Chondrocyte (in vitro differentiated cells): ENCODE measurements around the gene TBC1D9. TPM values are rescaled to one million over a fixed set of nuclear protein-coding genes. Genes with fewer than 3 reads are reported as not detected.

ENCODE experiments used
- DNase-seq: peaks from one replicate; pipeline ENCODE4 v3.0.0; 2021; ENCODE audit warnings: mixed read lengths, low spot score
- H3K27ac Mint-ChIP-seq: one replicate; pipeline ENCODE4 v1.8.0; 2021; ENCODE audit warnings: mild to moderate bottlenecking, moderate library complexity, mixed read lengths; ENCODE audit not compliant: unreplicated experiment
- H3K27me3 Mint-ChIP-seq: 2 replicates; pipeline ENCODE4 v1.8.0; 2021; ENCODE audit warnings: low read depth, mixed read lengths
- H3K36me3 Mint-ChIP-seq: 2 replicates; pipeline ENCODE4 v1.8.0; 2021; ENCODE audit warnings: low read depth, mixed read lengths
- H3K4me1 Mint-ChIP-seq: 2 replicates; pipeline ENCODE4 v1.8.0; 2021; ENCODE audit warnings: low read depth, mild to moderate bottlenecking, mixed read lengths
- H3K4me3 Mint-ChIP-seq: one replicate; pipeline ENCODE4 v1.8.0; 2021; ENCODE audit warnings: mild to moderate bottlenecking, moderate library complexity, mixed read lengths; ENCODE audit not compliant: unreplicated experiment
- H3K9me3 Mint-ChIP-seq: 2 replicates; pipeline ENCODE4 v1.8.0; 2021; ENCODE audit warnings: low read depth, mixed read lengths
- CTCF ChIP-seq: fragments of 200-600 bp; sonication (generic); IDR thresholded peaks from 2 replicates; pipeline ENCODE4 v1.5.0; 2021; ENCODE audit warnings: antibody characterized with exemption, mild to moderate bottlenecking, moderate library complexity
- total RNA-seq: library from RNA; stranded (reverse); gene quantifications from 3 replicates; pipeline ENCODE4 v1.2.1, GENCODE V29; 2021

Gene TBC1D9
- total RNA-seq, 1 donor from 2014 or later, result 40.5 TPM

- DNase-seq, result no peak
- Mint-ChIP-seq H3K9me3 (no peaks in the 10 kb centered on the region), H3K4me1 (peaks cover 40% of the 10 kb centered on the region), H3K4me3 (no peak overlapping the region), H3K27ac (no peak overlapping the region), H3K27me3 (no peaks in the 10 kb centered on the region), H3K36me3 (no peaks in the 10 kb centered on the region)
- no peak for TF ChIP-seq CTCF
Observed at GRCh38 chr4:140720387-140721304, 35.5 kb downstream of the TBC1D9 start.

DNA sequence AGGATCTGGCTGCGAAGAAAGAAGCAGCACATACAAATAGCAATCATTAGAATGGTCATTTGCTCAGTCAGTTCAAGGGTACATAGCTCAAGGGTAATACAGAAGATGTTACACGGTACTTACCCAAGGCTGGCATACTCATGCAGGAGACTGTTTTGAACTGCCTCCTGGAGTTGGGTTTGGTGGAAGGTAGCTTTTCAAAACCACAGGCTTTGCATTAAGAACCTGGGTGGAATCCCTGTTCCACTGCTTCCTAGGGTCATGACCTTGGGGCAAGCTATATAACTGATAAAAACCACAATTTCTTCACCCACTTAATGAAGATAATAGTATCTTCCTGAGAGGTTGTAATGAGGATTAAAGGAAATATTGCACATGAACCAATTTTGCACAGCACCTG is 36.5 kb downstream of the TBC1D9 start:
- no peak for TF ChIP-seq CTCF
- no peaks in the 10 kb centered on the region for H3K27me3 Mint-ChIP-seq
- peaks cover 31% of the 10 kb centered on the region for H3K4me1 Mint-ChIP-seq
- H3K9me3 Mint-ChIP-seq, result no peaks in the 10 kb centered on the region
- no peak overlapping the region for H3K27ac Mint-ChIP-seq
- no peaks in the 10 kb centered on the region for H3K36me3 Mint-ChIP-seq
- no peak overlapping the region for H3K4me3 Mint-ChIP-seq
- no peak for DNase-seq

DNA sequence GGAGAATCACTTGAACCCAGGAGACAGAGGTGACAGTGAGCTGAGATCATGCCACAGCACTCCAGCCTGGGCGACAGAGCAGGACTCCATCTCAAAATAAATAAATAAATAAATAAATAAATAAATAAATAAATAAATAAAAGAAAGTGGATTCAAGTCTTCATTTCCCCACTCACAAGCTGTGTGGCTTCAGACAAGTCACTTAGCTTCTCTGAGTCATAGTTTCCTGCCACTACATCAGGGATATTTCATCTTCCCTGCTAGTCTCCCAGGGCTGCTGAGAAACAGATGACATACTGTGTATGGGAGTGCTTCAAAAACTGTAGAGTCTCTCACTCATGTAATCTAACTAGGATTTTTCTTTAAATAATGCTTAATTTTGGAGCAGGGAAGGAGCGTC is 37.2 kb downstream of the TBC1D9 start:
- no peak for DNase-seq
- H3K4me1 Mint-ChIP-seq, result peaks cover 31% of the 10 kb centered on the region
- no peaks in the 10 kb centered on the region for H3K27me3 Mint-ChIP-seq
- H3K4me3 Mint-ChIP-seq, result no peak overlapping the region
- H3K27ac Mint-ChIP-seq, result peak overlapping the region; percentile 89
- H3K36me3 Mint-ChIP-seq, result no peaks in the 10 kb centered on the region
- no peak for TF ChIP-seq CTCF
- H3K9me3 Mint-ChIP-seq, result no peaks in the 10 kb centered on the region

- Mint-ChIP-seq H3K4me1 (peaks cover 31% of the 10 kb centered on the region), H3K4me3 (no peak overlapping the region), H3K27me3 (no peaks in the 10 kb centered on the region), H3K9me3 (no peaks in the 10 kb centered on the region), H3K36me3 (no peaks in the 10 kb centered on the region), H3K27ac (peak overlapping the region; percentile 89)
- no peak for TF ChIP-seq CTCF
- no peak for DNase-seq
Observed at GRCh38 chr4:140718241-140718952, 37.8 kb downstream of the TBC1D9 start.

DNA sequence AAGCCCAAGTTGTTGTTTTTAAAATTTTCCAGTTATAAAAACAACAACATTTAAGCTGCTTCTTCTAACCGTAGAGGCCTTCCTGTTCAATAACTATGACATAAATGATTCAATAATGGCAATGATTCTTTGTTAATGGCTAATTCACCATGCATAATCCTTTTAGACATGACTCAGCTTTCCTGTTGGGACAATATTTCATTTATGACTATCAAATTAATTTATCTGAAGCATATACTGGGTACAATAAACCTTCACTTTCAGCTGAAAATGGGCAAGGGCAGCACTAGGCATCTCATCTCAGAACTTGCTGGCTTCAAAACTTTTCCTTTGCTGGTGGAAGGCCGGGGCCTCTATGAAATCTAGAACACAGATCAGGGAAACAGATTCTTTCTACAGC is 38.9 kb downstream of the TBC1D9 start:
- Mint-ChIP-seq H3K36me3 (no peaks in the 10 kb centered on the region), H3K4me1 (peaks cover 28% of the 10 kb centered on the region)

More for the DNA sequence above, 38.9 kb downstream of the TBC1D9 start:
- no peaks in the 10 kb centered on the region for H3K27me3 Mint-ChIP-seq
- DNase-seq, result no peak
- peak overlapping the region; percentile 46 for H3K27ac Mint-ChIP-seq
- H3K4me3 Mint-ChIP-seq, result no peak overlapping the region
- no peak for TF ChIP-seq CTCF
- no peaks in the 10 kb centered on the region for H3K9me3 Mint-ChIP-seq
